Ecto neural progenitor cell (in vitro differentiated cells): ENCODE data around the gene ARL15.

Experiments used
- DNase-seq: peaks from one replicate; pipeline ENCODE4 v3.0.0-alpha.2; 2018; ENCODE audit warnings: low spot score

Gene ARL15

DNA sequence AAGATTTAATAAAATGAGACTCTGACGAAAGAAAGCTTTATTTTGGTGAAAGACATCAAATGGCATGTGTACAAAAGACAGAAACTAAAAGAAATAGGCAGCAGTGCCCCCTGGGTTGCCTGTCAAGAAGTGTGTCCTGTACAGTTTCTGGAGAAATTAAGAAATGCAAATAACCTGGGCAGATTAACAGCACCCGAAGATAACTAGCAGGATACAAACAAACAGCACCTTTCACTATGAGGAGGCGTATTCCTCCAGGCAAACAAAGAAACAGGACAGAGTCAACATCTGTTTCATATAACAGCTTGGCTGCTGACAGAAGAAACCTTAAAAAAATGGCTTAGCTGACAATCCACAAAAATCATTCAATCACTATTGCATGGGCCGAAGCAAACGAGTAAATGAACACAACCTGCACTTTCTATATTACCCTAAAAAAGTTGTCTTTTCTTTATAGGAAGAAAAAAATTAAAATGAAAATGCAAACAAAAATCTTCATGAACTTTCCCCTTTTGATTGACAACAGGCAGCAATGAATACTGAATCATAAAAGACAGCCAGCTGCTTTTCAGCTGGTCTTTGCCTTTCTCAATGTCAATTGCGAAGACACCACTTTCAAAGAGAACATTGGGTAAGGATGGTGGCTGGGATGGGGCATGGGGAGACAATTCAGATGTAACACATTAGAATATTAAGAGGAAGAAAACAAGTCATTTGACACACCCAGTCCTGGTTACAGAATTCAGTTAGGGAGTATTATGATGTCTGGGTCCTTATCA, 162.1 kb downstream of the ARL15 start:
- no peak for DNase-seq

DNA sequence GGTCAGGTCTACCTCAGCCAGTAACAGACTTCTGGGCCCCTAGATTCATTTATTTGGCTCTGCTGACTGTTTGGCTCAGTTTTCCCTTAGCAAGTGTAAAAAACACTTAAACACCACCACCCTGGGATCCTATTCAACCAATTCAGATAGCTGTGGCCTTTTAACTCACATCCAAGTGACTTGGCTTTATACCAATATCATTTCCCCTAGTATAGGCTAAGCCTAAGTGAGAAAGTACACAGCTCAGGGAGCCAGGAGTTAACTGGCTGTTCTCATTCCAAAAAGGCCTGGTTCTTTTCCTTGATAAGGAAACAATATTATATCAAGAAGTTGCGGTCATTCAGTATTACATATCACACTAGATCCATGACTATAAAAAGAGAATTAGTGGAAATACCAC, 163.5 kb downstream of the ARL15 start:
- no peak for DNase-seq

DNA sequence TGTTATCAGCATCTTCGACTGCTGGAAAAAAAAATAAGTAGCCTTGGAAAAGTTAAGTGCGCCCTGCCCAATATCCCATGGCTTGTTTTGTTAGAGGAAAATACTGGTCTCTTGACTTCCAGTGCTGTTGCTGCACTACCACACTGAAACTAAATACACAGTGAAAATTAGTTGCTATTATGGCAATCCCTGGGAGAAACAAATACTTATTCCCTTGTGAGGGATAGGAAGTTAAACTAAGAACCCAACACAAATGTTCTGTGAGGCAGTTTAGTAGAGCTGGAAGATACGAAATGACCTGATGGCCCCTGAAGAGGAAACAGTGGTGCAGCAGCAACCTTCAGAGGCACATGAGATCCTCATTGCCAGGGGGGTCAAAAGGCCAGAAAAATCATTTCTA, 164.0 kb downstream of the ARL15 start:
- DNase-seq = no peak

- no peak for DNase-seq
Measured at GRCh38 chr5:54140247-54140840, 170.0 kb downstream of the ARL15 start.

DNA sequence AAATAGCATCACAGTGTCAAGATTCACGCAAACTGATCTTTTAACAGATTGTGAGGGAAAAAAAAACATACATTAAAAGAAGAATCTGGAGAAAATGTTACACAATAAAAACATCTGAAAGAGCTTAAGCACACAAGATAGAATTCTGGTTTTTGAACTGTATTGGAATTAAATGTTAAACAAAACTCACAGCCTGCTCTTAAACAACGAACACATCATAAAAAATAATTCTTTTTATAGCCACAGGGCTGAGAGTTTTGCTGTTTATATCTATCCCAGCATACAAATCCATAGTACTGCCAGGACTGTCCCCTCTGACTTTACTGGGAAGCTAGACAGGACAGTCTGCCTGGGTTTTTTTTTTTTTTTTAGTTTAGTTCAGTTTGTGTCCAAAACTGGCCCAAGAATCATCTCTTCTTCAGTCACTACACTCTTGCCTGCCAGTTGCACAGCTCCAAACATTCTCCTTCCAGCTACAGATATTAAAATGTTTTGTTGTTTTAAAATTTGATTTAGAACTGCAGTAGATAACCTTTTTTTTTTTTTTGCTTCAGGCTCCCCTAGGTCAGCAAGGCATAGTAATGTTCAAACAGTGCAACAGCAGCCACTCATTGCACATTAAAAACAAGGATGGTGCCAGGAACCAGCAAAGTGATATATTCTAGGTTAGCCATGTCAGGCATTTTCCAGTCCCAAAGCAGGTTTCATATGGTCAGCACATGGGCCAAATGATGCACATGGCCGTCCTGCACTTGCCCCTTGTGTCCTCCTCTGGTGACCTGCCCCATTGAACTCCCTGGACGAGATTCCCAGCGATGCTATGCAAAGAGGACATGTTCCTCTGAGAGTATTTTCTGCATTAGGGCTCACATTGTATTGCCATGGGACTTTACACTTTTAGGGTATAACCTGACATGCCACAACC, 173.6 kb downstream of the ARL15 start:
- no peak for DNase-seq

- no peak for DNase-seq
Measured at GRCh38 chr5:54135042-54135441, 175.3 kb downstream of the ARL15 start.

DNA sequence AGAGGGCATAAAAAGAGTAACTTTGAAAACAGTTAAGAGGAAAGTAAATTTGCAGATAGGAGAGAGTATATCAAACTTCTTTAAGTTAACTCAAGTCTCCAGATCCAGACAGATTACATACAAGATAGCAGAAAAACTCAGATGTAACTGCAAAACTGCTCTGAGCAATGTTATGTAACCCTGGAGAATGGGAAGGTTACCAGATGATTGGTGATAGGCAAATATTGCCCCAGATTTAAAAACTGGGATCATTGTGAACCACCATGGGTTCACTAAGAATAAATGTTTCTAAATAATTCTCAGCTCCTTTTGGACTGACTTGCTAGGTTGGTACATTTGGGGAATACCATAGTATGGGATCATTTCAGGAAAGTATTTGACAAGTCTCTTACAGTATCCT, 176.5 kb downstream of the ARL15 start:
- DNase-seq = no peak

DNA sequence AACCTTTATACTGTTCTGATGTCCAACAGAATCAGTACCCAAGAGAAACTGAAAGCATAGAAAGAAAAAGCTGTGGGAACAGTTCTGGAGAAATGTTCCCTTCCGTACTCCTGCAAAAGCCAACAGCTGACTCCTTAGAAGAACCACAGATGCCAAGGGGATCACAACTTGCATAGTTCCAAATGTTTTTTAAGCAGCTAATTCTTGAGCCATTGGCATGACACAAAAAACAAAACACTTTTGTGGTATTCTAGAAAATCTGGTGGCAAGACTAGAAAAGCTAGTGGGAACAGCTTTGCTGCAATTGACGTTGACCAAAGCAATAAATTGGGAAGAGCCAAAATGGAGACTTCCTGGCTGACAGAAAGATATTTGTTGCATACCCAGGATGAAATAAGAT, 189.9 kb downstream of the ARL15 start:
- no peak for DNase-seq

DNA sequence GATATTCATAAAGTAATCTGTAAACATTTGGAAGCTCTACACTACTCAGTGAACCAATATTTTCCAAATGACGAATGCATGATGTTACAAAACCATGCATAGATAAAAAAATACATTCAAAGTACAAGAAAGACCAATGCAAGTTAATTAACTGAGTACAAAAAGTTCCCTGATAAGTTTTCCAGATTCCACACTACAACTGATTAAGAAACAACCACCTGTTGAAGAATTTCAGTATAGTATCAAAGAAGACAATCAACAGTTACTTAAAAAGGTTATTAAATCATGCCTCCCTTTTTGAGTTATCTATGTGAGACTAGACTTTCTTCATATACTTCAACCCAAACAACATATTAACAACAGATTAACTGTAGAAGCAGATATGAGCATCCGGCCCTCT, 192.4 kb downstream of the ARL15 start:
- no peak for DNase-seq

- no peak for DNase-seq
Measured at GRCh38 chr5:54115735-54116403, 194.5 kb downstream of the ARL15 start.

- DNase-seq = no peak
Measured at GRCh38 chr5:54113060-54113459, 197.3 kb downstream of the ARL15 start.

- no peak for DNase-seq
Measured at GRCh38 chr5:54109626-54110330, 200.6 kb downstream of the ARL15 start.

DNA sequence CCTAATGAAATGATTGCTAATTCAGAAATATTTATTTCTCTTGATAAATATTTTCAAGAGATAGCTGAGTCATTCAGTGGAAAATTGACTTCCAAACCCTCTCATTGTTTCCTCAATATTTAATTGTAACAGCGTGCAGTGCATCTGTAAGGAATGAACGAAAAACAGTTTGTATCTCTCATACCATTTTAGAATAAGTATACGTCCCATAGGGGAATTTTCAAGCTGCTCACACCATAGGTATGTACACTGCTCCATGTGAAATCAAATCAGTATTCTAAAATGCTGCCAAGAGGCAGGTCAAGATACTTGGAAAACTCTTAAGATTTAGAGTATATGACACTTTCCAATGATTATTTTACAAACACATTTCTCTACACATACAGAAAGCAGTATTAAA, 202.2 kb downstream of the ARL15 start:
- DNase-seq = no peak

DNA sequence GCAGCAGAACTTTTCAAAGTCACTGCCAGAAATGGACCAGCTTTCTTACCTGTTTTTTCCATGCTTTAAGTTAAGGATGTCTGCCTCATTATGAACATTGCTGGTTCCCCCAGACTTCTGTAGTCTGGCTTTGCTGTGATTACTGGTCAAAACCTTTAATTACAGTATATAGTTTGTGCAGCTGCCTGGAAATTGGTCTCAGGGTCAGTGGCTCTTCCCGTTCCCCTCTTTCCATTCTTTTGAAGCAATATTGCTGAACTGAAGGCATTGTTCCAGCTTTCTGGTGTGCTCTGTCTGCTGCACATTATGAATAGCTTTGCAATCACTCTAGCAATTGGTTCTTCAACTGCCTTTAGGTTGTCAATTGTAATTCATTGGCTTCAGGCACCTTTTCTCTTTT, 206.5 kb downstream of the ARL15 start:
- no peak for DNase-seq

- DNase-seq = no peak
Measured at GRCh38 chr5:54098267-54098666, 212.1 kb downstream of the ARL15 start.

GRCh38 chr5:54095969-54096368, 214.4 kb downstream of the ARL15 start:
- DNase-seq = no peak

DNA sequence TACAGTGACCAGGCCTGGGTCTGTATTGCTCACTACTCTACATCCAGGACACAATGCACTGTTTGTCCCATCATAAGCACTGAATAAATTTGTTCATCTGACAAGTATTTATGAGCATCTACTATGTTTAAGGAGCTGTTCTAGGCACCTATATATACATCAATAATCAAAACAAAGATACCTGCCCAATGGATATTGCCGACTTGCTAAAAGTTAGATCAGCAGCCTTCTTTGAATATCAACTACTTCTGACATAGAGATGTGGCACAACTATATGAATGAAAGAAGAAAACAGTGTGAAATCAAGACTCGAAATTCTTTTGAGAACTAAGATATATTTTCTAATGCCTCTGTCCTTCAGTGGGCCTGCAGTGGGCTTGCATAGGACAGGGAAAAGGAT, 215.7 kb downstream of the ARL15 start:
- no peak for DNase-seq

DNA sequence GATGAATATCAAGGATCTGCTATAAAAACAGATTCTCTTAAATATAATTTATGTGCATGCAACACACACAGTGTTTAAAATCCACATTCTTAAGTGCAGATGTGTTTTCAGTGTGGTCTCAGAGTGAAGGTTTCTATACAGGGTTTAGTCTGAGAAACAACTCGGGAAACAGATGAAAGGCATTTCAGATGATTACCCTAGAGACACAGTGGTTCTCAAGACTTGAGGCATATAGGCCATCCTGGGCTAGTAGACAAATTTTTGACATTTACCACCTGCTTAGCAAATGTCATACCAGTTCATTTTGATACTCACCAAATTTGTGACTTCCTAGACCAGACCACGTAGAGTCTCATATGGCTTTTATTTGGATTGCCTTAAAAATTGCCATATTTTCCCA, 216.5 kb downstream of the ARL15 start:
- DNase-seq = no peak

DNA sequence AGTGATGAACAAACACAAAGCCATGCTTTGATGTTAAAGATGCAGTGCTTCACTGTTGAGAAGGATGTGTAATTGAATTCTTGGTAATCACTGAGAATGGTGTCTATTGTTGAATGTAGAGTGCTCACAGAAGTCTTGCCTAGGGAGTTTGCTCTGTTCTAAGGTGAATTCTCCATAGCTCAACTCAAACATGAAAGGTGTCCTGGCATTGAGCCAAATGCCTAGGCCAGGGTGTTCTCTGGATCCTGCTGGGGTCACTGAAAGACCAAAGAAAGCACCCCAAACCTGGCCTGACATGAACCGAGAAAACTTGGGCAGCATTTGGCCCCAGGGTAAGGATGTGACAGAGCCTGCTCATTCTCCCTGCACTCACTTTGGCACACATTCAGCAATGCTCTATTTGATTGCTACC, 217.3 kb downstream of the ARL15 start:
- no peak for DNase-seq

DNA sequence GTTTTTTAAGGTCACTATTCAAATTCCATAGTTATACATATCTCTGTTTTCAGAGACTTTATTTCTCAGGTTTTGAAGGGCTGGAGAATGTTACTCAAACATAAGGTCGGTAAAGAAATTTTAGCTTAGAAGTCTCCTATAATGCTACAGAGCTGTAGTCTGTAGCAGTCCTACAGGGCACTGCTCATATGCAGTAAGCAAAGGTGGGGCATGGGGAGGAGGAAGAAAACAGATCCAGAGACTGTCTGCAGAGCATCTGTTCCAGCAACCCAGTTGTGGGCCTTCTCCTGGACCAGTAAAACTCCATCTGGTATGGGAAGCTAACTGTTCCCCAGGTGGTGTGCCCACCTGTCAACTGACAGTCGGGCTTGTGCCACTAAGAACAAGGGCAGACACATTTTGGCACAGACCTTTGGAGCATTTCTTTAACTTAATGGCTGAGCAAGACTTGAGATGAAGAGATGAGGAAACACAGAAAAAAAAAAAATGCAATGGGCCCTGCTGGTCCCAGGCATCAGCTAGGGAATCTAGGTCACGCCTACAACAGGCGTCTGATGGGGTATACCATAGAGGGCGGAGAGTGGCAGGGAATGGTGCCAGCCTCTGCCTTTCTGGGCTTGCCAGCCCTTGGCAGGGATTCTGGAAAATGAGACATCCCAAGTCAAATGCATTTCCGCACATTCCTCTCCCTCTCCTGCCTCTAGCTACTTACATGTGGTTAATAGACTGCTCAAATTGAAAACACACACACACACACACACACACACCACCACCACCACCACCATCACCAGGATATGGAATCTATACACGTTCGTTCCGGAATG, 218.9 kb downstream of the ARL15 start:
- DNase-seq = no peak
